BLaER1 treated with 17β-estradiol and CSF1 and Interleukin-3, amounts not matched to agents 10 nM and 100 nM (cell line): Measurements from ENCODE around the gene HOXA10.

Experiments used
- H3K27ac ChIP-seq, 11 experiments: shearing (Covaris generic); formaldehyde crosslinking; 2 replicates each; pipeline ENCODE4 v1.8.1; 2022
- H3K27me3 ChIP-seq, 11 experiments: shearing (Covaris generic); formaldehyde crosslinking; 2 replicates each; pipeline ENCODE4 v1.8.1; 2022
- H3K36me3 ChIP-seq, 11 experiments: shearing (Covaris generic); formaldehyde crosslinking; 2 replicates each; pipeline ENCODE4 v1.8.1; 2022
- H3K4me1 ChIP-seq, 10 experiments: shearing (Covaris generic); formaldehyde crosslinking; 2 replicates each; pipeline ENCODE4 v1.8.1; 2022
- H3K4me2 ChIP-seq, 11 experiments: shearing (Covaris generic); formaldehyde crosslinking; 2 replicates each; pipeline ENCODE4 v1.8.1; 2022
- H3K4me3 ChIP-seq, 10 experiments: shearing (Covaris generic); formaldehyde crosslinking; 2 replicates each; pipeline ENCODE4 v1.8.1; 2022
- H3K9ac ChIP-seq, 11 experiments: shearing (Covaris generic); formaldehyde crosslinking; 2 replicates each; pipeline ENCODE4 v1.8.1; 2022
- H3K9me3 ChIP-seq, 11 experiments: shearing (Covaris generic); formaldehyde crosslinking; replicated peaks in 1 of 11; 2 replicates each; pipeline ENCODE4 v1.8.1; 2022
- H4K20me1 ChIP-seq, 11 experiments: shearing (Covaris generic); formaldehyde crosslinking; 2 replicates each; pipeline ENCODE4 v1.8.1; 2022
- Cebpa-rat ChIP-seq, 11 experiments: shearing (Covaris generic); IDR thresholded peaks; 2 replicates each; pipeline ENCODE4 v1.8.1; 2022

The HOXA10 gene

GRCh38 chr7:27213433-27214238 is 39.5 kb upstream of the HOXA10 start:
- peaks cover 0 to 6% (median 0%) of the 10 kb centered on the region in 11 experiments; a peak in 3 of 22 replicates for H4K20me1 ChIP-seq

GRCh38 chr7:27212497-27213432 is 38.6 kb upstream of the HOXA10 start:
- no peak overlapping the region for H3K4me2 ChIP-seq
- H3K9ac ChIP-seq, result no peak overlapping the region
- no peak for TF ChIP-seq Cebpa-rat (IDR thresholded peaks at IDR 0.05)
- peaks cover 0 to 8% (median 0%) of the 10 kb centered on the region in 11 experiments; a peak in 4 of 22 replicates for H4K20me1 ChIP-seq
- no peaks in the 10 kb centered on the region for H3K36me3 ChIP-seq
- H3K4me1 ChIP-seq, result peaks cover 0 to 15% (median 0%) of the 10 kb centered on the region in 10 experiments; a peak in 7 of 20 replicates
- no peak overlapping the region for H3K4me3 ChIP-seq
- H3K27me3 ChIP-seq, result peaks cover 65 to 100% (median 91%) of the 10 kb centered on the region in 11 experiments
- H3K27ac ChIP-seq, result no peak overlapping the region
- H3K9me3 ChIP-seq, result peaks cover 0 to 9% (median 0%) of the 10 kb centered on the region in 11 experiments; a peak in 1 of 22 replicates

More at GRCh38 chr7:27213433-27214238, 39.5 kb upstream of the HOXA10 start:
- no peak overlapping the region for H3K9ac ChIP-seq
- H3K4me3 ChIP-seq, result no peak overlapping the region
- peaks cover 0 to 10% (median 0%) of the 10 kb centered on the region in 10 experiments; a peak in 4 of 20 replicates for H3K4me1 ChIP-seq
- TF ChIP-seq Cebpa-rat (IDR thresholded peaks at IDR 0.05), result no peak
- no peaks in the 10 kb centered on the region for H3K36me3 ChIP-seq
- H3K27ac ChIP-seq, result no peak overlapping the region
- peak overlapping the region in 1 of 11 experiments; percentile 15; a peak in 1 of 22 replicates for H3K4me2 ChIP-seq
- H3K27me3 ChIP-seq, result peaks cover 56 to 96% (median 88%) of the 10 kb centered on the region in 11 experiments
- H3K9me3 ChIP-seq, result peaks cover 0 to 9% (median 0%) of the 10 kb centered on the region in 11 experiments; a peak in 1 of 22 replicates

GRCh38 chr7:27211764-27212204 is 37.7 kb upstream of the HOXA10 start:
- Histone ChIP-seq H3K9me3 (peaks cover 0 to 9% (median 0%) of the 10 kb centered on the region in 11 experiments; a peak in 1 of 22 replicates), H3K4me3 (no peak overlapping the region), H3K4me1 (peaks cover 0 to 18% (median 0%) of the 10 kb centered on the region in 10 experiments; a peak in 7 of 20 replicates), H3K9ac (no peak overlapping the region), H3K27ac (no peak overlapping the region), H3K36me3 (no peaks in the 10 kb centered on the region), H3K27me3 (peaks cover 73 to 100% (median 93%) of the 10 kb centered on the region in 11 experiments), H3K4me2 (no peak overlapping the region), H4K20me1 (peaks cover 0 to 12% (median 0%) of the 10 kb centered on the region in 11 experiments; a peak in 4 of 22 replicates)
- no peak for TF ChIP-seq Cebpa-rat (IDR thresholded peaks at IDR 0.05)

- TF ChIP-seq Cebpa-rat (IDR thresholded peaks at IDR 0.05), result no peak
- Histone ChIP-seq H3K9me3 (peaks cover 0 to 9% (median 0%) of the 10 kb centered on the region in 11 experiments; a peak in 2 of 22 replicates), H3K27me3 (peaks cover 78 to 100% (median 94%) of the 10 kb centered on the region in 11 experiments), H3K4me1 (peaks cover 0 to 18% (median 0%) of the 10 kb centered on the region in 10 experiments; a peak in 7 of 20 replicates), H4K20me1 (peaks cover 0 to 12% (median 0%) of the 10 kb centered on the region in 11 experiments; a peak in 5 of 22 replicates), H3K36me3 (no peaks in the 10 kb centered on the region), H3K9ac (no peak overlapping the region), H3K4me2 (no peak overlapping the region), H3K27ac (no peak overlapping the region), H3K4me3 (no peak overlapping the region)
Observed at GRCh38 chr7:27211084-27211446, 36.9 kb upstream of the HOXA10 start.

GRCh38 chr7:27210441-27211083 is 36.4 kb upstream of the HOXA10 start:
- H3K4me1 ChIP-seq, result peaks cover 0 to 18% (median 0%) of the 10 kb centered on the region in 10 experiments; a peak in 7 of 20 replicates
- peaks cover 0 to 14% (median 1%) of the 10 kb centered on the region in 11 experiments; a peak in 7 of 22 replicates for H3K9me3 ChIP-seq
- H3K9ac ChIP-seq, result no peak overlapping the region
- no peak for TF ChIP-seq Cebpa-rat (IDR thresholded peaks at IDR 0.05)
- peaks cover 0 to 16% (median 0%) of the 10 kb centered on the region in 11 experiments; a peak in 8 of 22 replicates for H4K20me1 ChIP-seq
- H3K4me2 ChIP-seq, result peak overlapping the region in 6 of 11 experiments; percentile 10 to 59 (median 44); a peak in 11 of 22 replicates
- H3K27ac ChIP-seq, result no peak overlapping the region
- peaks cover 82 to 100% (median 97%) of the 10 kb centered on the region in 11 experiments for H3K27me3 ChIP-seq
- H3K36me3 ChIP-seq, result no peaks in the 10 kb centered on the region
- H3K4me3 ChIP-seq, result no peak overlapping the region

GRCh38 chr7:27209933-27210440 is 35.9 kb upstream of the HOXA10 start:
- Histone ChIP-seq H3K36me3 (no peaks in the 10 kb centered on the region), H3K4me3 (no peak overlapping the region), H3K27me3 (peaks cover 88 to 100% (median 99%) of the 10 kb centered on the region in 11 experiments), H4K20me1 (peaks cover 0 to 22% (median 5%) of the 10 kb centered on the region in 11 experiments; a peak in 12 of 22 replicates), H3K4me1 (peaks cover 0 to 18% (median 0%) of the 10 kb centered on the region in 10 experiments; a peak in 7 of 20 replicates), H3K4me2 (peak overlapping the region in 3 of 11 experiments; percentile 37 to 54 (median 52); a peak in 6 of 22 replicates), H3K9me3 (peaks cover 0 to 20% (median 7%) of the 10 kb centered on the region in 11 experiments; a peak in 12 of 22 replicates), H3K9ac (no peak overlapping the region), H3K27ac (no peak overlapping the region)
- TF ChIP-seq Cebpa-rat (IDR thresholded peaks at IDR 0.05), result no peak

- H3K4me1 ChIP-seq, result peaks cover 0 to 18% (median 0%) of the 10 kb centered on the region in 10 experiments; a peak in 7 of 20 replicates
- H3K4me2 ChIP-seq, result no peak overlapping the region
- no peak overlapping the region for H3K9ac ChIP-seq
- TF ChIP-seq Cebpa-rat (IDR thresholded peaks at IDR 0.05), result no peak
- no peak overlapping the region for H3K4me3 ChIP-seq
- peaks cover 0 to 23% (median 9%) of the 10 kb centered on the region in 11 experiments; a peak in 12 of 22 replicates for H3K9me3 ChIP-seq
- peaks cover 96 to 100% (median 100%) of the 10 kb centered on the region in 11 experiments for H3K27me3 ChIP-seq
- H3K27ac ChIP-seq, result no peak overlapping the region
- H3K36me3 ChIP-seq, result no peaks in the 10 kb centered on the region
- H4K20me1 ChIP-seq, result peaks cover 0 to 32% (median 14%) of the 10 kb centered on the region in 11 experiments; a peak in 13 of 22 replicates
Observed at GRCh38 chr7:27208998-27209397, 34.9 kb upstream of the HOXA10 start.
